Measurements from ENCODE around the gene SLC25A22.

Gene SLC25A22

GRCh38 chr11:802693-803466, 4.8 kb upstream of the SLC25A22 start:
- no peaks in the 10 kb centered on the region for H3K27me3 ChIP-seq (ENCODE audit: low read length)
- H3K27ac ChIP-seq (ENCODE audit: low read depth, low read length): no peak overlapping the region
- no peak overlapping the region for H2AFZ ChIP-seq (ENCODE audit: low read depth, low read length, severe bottlenecking)
- H4K20me1 ChIP-seq (ENCODE audit: low read depth, low read length): no peaks in the 10 kb centered on the region
- no peaks in the 10 kb centered on the region for H3K36me3 ChIP-seq (ENCODE audit: low read length)
- H3K9me2 ChIP-seq (replicated peaks; ENCODE audit: insufficient read depth, low read length): no peaks in the 10 kb centered on the region
- TF ChIP-seq EZH2phosphoT487 (conservative IDR thresholded peaks at IDR 0.05; ENCODE audit: low read length) (no peak), CTCF (IDR thresholded peaks at IDR 0.05; ENCODE audit: insufficient read depth, low read length, poor library complexity, severe bottlenecking) (no peak)
- peaks cover 4% of the 10 kb centered on the region for H3F3A ChIP-seq (ENCODE audit: insufficient read depth)
- peaks cover 2% of the 10 kb centered on the region for H3K79me2 ChIP-seq (ENCODE audit: insufficient read depth, low read length)
- no peaks in the 10 kb centered on the region for H3K9me3 ChIP-seq (ENCODE audit: insufficient read depth, low read length)
- no peak overlapping the region for H3K4me3 ChIP-seq (ENCODE audit: insufficient read depth, low read length, poor library complexity, severe bottlenecking)
- no peak overlapping the region for H3K4me2 ChIP-seq (ENCODE audit: low read depth, low read length, poor library complexity, severe bottlenecking)
- H3K9ac ChIP-seq (ENCODE audit: low read length): no peak overlapping the region

- Histone ChIP-seq H3F3A (ENCODE audit: insufficient read depth) (no peaks in the 10 kb centered on the region; the same call in 1 of the 2 replicates), H3K27me3 (ENCODE audit: low read length) (no peaks in the 10 kb centered on the region), H3K27ac (ENCODE audit: low read depth, low read length) (no peak overlapping the region), H3K9me3 (ENCODE audit: insufficient read depth, low read length) (no peaks in the 10 kb centered on the region), H3K4me2 (ENCODE audit: low read depth, low read length, poor library complexity, severe bottlenecking) (no peak overlapping the region), H3K9ac (ENCODE audit: low read length) (no peak overlapping the region), H2AFZ (ENCODE audit: low read depth, low read length, severe bottlenecking) (no peak overlapping the region), H3K36me3 (ENCODE audit: low read length) (no peaks in the 10 kb centered on the region), H3K9me2 (replicated peaks; ENCODE audit: insufficient read depth, low read length) (no peaks in the 10 kb centered on the region), H4K20me1 (ENCODE audit: low read depth, low read length) (no peaks in the 10 kb centered on the region), H3K79me2 (ENCODE audit: insufficient read depth, low read length) (no peaks in the 10 kb centered on the region), H3K4me3 (ENCODE audit: insufficient read depth, low read length, poor library complexity, severe bottlenecking) (no peak overlapping the region)
- TF ChIP-seq CTCF (IDR thresholded peaks at IDR 0.05; ENCODE audit: insufficient read depth, low read length, poor library complexity, severe bottlenecking): no peak
Observed at GRCh38 chr11:802018-802617, 4.0 kb upstream of the SLC25A22 start.

- Histone ChIP-seq H3K27me3 (ENCODE audit: low read length) (no peaks in the 10 kb centered on the region), H3F3A (ENCODE audit: insufficient read depth) (peaks cover 4% of the 10 kb centered on the region), H3K4me2 (ENCODE audit: low read depth, low read length, poor library complexity, severe bottlenecking) (no peak overlapping the region), H3K79me2 (ENCODE audit: insufficient read depth, low read length) (peaks cover 8% of the 10 kb centered on the region; the same call in 1 of the 2 replicates), H3K27ac (ENCODE audit: low read depth, low read length) (no peak overlapping the region), H3K9ac (ENCODE audit: low read length) (no peak overlapping the region), H3K36me3 (ENCODE audit: low read length) (no peaks in the 10 kb centered on the region), H4K20me1 (ENCODE audit: low read depth, low read length) (peaks cover 2% of the 10 kb centered on the region; the same call in 1 of the 2 replicates), H3K4me3 (ENCODE audit: insufficient read depth, low read length, poor library complexity, severe bottlenecking) (no peak overlapping the region), H3K9me3 (ENCODE audit: insufficient read depth, low read length) (no peaks in the 10 kb centered on the region), H3K9me2 (replicated peaks; ENCODE audit: insufficient read depth, low read length) (no peaks in the 10 kb centered on the region), H2AFZ (ENCODE audit: low read depth, low read length, severe bottlenecking) (no peak overlapping the region)
- TF ChIP-seq EZH2phosphoT487 (conservative IDR thresholded peaks at IDR 0.05; ENCODE audit: low read length) (no peak), CTCF (IDR thresholded peaks at IDR 0.05; ENCODE audit: insufficient read depth, low read length, poor library complexity, severe bottlenecking) (no peak)
Observed at GRCh38 chr11:801097-801780, 3.2 kb upstream of the SLC25A22 start.
